CD4-positive, alpha-beta T cell treated with Interleukin-17A for 4 hours (primary cell): Measurements from ENCODE around the gene CD38.

Experiments used
- DNase-seq: peaks from one replicate; pipeline ENCODE4 v3.0.0-alpha.2; 2020; ENCODE audit warnings: mixed read lengths

CD38 gene

GRCh38 chr4:15870079-15870478, 92.0 kb downstream of the CD38 start:
- no peak for DNase-seq

GRCh38 chr4:15870921-15871664, 93.0 kb downstream of the CD38 start:
- no peak for DNase-seq

GRCh38 chr4:15873117-15873516, 95.0 kb downstream of the CD38 start:
- DNase-seq: no peak

GRCh38 chr4:15874671-15875070, 96.5 kb downstream of the CD38 start:
- DNase-seq: no peak

GRCh38 chr4:15875663-15876460, 97.7 kb downstream of the CD38 start:
- DNase-seq: no peak

- DNase-seq: no peak
These were observed 99.9 kb downstream of the CD38 start for GRCh38 chr4:15878011-15878410.

- no peak for DNase-seq
These were observed 103.7 kb downstream of the CD38 start for GRCh38 chr4:15881820-15882219.

GRCh38 chr4:15882675-15883086, 104.6 kb downstream of the CD38 start:
- DNase-seq: peak; percentile 52

- no peak for DNase-seq
These were observed 105.6 kb downstream of the CD38 start for GRCh38 chr4:15883610-15884243.

GRCh38 chr4:15884666-15885065, 106.5 kb downstream of the CD38 start:
- DNase-seq: no peak

- no peak for DNase-seq
These were observed 107.3 kb downstream of the CD38 start for GRCh38 chr4:15885422-15885821.

- DNase-seq: no peak
These were observed 110.4 kb downstream of the CD38 start for GRCh38 chr4:15888515-15888914.

- no peak for DNase-seq
These were observed 112.2 kb downstream of the CD38 start for GRCh38 chr4:15890246-15890829.

- DNase-seq: no peak
These were observed 113.2 kb downstream of the CD38 start for GRCh38 chr4:15891312-15891711.

- DNase-seq: no peak
These were observed 115.8 kb downstream of the CD38 start for GRCh38 chr4:15893962-15894361.

- no peak for DNase-seq
These were observed 116.3 kb downstream of the CD38 start for GRCh38 chr4:15894393-15894792.

GRCh38 chr4:15894921-15895916, 117.1 kb downstream of the CD38 start:
- DNase-seq: no peak

GRCh38 chr4:15897577-15897976, 119.4 kb downstream of the CD38 start:
- no peak for DNase-seq

- DNase-seq: no peak
These were observed 120.8 kb downstream of the CD38 start for GRCh38 chr4:15898902-15899301.

- DNase-seq: no peak
These were observed 121.4 kb downstream of the CD38 start for GRCh38 chr4:15899511-15899910.

- no peak for DNase-seq
These were observed 122.9 kb downstream of the CD38 start for GRCh38 chr4:15901007-15901406.

GRCh38 chr4:15901998-15902397, 123.9 kb downstream of the CD38 start:
- no peak for DNase-seq
